GF-D8 (cell line): ENCODE results near the gene KCTD16.

Experiments
- DNase-seq: peaks from one replicate; lab custom pipeline; 2025; lab: John Stamatoyannopoulos, UW

The KCTD16 gene

DNA sequence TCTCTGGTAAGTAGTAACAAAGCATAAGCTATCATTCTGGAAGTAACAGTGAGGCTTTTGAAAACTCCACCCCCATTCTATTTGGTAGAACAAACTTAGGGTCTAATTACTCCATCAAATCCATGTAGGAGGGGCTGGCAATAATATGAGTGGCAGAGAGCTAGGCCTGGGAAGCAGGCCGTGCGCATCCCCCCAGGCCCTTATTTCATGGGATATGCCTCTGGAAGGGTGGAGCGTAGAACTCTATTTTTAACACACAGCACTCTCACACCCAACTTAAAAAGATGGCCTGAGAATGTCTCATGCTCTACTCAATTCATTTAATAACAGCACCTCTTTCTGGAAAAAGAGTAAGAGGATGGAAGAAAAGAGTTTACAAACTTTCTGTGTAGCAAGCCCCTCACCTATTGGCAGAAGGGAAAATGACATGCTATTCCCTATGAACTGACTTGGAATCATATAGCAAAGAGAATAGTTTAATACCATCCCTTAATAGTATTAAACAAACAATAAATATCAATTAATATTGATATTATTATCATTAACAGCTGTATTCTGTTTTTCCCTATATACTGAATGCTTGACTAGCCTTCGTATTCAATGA, 233.2 kb downstream of the KCTD16 start:
- no peak for DNase-seq

DNA sequence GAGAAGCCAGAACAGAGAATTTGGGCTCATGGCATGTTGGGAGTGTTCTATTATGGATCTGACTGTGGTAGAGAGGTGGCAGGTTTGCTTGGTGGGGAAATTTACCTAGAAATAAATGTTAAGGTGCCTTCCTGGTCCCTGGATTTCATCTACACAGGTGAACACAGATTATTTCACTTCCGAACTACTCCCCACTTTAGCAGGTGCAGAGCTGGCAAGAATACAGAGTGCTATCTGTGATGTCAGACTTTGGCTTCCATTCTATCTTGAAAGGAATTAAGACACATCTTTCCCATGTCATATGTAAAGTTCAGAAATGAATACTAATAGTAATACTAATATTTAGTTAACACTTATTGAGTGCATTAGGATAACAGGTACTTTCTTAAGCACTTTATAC, 234.0 kb downstream of the KCTD16 start:
- no peak for DNase-seq

DNA sequence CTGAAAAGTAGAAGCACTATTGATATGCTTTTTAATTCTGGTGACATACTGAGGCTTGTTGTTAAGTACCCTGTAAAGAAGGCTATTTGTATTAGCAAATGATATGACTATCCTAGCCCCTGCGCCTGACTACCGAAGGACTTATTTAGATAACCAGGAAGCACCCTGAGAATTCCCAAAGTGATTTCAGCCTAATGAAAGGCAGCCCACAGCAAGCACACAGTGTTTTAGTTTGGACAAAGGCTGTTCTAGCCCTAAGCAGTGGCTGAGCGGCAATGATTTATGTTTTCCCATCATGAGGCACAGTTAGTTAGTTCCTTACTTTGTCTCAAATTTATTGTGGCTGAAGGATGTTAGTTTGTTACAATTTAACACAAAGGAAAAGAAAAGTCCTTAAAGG, 235.3 kb downstream of the KCTD16 start:
- DNase-seq = no peak

DNA sequence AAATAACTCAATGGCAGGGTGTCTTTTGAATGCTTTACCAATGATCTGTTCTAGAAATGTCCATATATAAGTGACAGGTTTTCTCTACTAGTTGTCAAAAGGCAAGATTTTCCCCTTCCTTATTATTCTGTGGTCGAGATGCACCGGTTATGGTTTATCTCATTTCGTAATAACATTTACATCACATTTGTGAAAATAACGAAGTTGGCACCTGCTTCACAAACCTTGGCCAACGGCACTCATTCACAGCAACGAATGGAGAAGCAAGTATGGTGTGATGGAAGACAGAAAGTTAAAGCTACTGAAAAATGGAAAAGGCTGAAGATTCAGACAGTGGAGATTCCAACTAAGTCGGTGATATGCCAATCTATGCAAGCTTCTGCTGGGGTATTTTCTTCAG, 235.8 kb downstream of the KCTD16 start:
- no peak for DNase-seq

DNA sequence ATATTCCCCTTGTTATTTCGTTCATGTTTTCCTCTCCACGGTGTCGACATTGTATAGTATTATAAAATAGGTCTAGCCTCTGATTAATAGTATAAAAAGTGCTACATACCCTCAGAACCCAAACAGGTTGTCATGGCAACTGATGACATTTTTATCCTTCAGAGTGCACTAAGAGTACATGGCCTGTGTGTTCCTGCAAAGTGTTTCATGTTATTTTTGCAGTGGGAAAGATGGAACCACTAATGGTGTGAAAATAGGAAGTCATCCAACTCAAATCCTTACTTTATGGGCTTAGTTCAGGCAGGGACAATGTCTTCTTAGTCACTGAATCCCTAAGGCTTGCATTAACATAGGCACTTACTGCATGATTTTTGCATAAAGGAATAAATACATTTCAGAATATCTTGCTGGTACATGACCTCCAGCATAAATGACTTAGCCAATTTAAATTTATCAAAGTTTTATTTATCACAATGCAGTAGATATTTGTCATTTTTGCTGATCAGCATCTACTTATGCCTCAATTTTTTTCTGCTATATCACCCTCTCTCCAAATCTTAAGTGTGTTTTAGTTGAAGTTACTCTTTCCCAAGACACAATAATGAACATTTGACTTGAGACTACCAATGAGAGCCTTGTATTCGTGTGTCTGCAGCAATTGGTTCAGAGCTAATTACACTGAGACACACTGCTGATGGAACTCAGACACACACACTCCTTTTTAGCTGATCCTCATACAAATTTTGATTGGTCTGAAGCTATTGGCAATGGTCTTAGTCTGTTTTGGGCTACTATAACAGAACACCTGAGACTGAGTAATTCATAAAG, 243.7 kb downstream of the KCTD16 start:
- no peak for DNase-seq

DNA sequence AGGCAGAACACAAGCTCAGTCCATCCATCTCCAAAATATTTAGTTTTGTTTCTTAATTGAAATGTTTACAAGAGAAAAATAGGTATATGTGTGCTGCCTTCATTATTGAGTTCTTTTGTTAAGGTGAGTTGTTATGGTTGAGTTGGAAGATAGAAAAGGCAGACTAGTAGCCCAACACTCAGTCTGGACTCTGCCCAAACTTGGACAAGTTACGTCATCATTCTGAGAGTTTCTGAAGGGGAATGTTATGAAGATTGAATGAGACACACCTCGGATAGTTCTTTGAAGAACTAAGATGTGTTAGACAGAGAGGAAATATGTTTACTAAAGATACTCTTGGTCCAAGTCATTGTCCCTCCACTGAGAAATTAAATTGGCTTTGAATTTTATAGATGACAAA, 245.5 kb downstream of the KCTD16 start:
- DNase-seq = no peak

DNA sequence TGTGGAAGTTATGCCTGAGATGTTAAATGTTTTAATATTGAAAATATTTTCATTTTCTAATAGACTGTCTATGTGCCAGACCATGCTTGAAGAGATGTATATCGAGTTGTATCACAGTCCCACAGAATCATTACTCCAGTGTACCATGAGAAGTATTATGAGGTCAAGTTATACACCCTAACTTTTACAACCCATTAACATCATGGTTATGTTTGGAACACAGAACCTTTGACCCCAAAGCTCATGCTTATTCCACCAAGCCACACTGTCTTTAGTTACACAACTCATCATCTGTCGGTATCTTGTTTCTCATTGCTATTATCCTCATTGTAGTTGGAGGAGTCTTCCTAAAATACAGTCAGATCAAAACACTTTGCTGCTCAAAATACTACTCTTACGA, 248.0 kb downstream of the KCTD16 start:
- no peak for DNase-seq

DNA sequence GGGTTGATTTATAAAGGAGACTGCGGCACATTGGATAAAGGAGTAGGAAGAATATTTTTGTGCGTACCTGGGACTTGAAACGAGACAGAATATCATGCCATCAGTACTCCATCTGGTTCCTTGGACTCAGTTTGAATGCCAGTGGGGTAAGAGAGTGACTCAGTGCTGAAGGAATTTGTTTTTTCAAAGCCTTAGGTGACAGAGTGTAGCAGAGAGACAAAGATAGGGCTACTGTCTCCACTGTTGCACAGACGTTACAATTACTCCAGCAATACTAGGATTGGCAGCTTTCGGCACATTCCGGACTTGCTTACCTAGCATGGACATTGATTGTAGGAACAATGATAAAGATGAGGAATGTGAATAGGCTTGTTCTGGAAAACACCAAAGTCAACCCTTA, 250.7 kb downstream of the KCTD16 start:
- DNase-seq = no peak

DNA sequence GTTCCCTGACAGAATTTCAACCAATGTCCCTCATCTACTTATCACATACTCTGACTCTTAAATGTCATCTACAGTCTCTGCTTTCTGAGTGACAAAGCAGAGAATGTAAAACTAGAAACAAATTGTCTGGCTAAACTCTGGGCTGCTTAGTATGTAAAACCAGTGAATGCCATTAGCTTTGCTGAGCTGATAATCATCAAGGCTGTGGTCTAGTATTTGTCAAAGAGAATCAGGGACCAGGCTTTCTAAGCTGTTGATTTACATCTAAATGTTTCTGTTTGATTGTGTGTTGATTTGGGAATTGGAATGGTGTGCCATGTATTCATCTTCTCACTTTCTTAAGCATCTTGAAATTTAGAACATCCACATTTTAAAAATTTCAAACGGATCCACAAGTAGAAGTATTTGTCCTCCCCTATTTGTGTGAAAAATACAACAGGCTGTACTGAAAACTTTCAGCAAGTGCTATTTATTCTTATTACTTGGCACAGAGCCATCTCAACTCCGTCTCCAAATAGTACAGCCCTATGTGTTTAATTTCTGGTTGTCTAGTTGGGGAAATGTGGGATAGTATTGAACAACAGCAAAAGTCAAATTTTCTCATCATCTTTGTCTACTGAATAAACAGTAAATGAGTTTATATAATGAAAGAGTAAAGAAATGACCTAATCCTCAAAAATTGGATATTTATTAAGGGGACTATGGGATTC, 251.5 kb downstream of the KCTD16 start:
- no peak for DNase-seq

DNA sequence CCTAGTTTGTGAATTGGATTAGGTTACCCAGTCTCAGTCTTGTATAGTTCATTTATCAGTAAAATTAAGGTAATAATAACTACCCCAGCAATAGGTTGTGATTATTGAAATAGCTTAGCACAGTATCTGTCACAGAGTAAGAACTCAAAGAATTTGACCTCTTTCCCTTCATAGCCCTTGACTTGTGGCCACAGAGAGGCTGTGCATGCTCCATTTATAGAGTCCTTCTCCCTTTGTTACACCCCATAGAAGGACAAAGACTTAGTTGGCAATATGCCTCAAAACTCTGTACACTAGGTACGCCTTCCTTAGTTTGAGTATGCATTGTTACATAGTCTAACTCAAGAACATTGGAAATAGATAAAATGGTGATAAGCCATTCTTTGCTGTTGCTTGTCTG, 257.2 kb downstream of the KCTD16 start:
- no peak for DNase-seq

DNA sequence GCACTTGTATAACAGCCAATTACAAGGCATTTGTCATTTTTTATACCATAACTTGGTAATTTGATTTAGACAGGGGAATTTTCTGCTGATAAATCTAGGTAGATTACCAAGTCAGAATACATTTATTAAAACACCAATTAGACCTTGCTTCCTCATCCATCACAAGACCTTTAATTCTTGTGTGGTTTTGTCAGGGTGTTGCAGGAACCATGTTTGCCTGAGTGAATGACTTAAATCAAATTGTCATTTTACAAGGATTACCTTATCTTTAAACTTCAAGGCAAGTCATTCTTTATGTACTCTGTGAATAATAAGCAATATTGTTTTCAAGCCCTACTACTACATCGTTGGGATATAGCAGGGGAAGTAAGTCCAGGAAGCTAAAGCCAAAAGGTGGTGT, 257.7 kb downstream of the KCTD16 start:
- no peak for DNase-seq

DNA sequence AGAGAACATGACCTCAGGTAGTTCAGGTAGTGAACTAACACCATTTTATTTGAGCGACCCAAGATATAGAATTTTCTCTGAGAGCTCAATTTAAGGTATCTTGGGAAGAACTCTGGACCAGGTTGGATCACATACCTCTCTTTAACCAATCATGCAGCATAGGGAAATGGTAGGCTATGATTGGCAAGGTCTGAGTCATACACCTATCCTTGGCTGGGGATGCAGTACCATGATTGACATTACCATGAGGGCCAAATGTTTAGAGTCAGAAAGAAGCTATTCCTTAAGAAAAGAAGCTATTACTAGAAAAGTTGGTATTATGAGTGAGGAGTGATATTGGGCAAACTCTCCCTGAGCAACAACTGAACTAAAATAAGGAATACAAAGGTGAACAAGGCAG, 258.7 kb downstream of the KCTD16 start:
- DNase-seq = no peak

DNA sequence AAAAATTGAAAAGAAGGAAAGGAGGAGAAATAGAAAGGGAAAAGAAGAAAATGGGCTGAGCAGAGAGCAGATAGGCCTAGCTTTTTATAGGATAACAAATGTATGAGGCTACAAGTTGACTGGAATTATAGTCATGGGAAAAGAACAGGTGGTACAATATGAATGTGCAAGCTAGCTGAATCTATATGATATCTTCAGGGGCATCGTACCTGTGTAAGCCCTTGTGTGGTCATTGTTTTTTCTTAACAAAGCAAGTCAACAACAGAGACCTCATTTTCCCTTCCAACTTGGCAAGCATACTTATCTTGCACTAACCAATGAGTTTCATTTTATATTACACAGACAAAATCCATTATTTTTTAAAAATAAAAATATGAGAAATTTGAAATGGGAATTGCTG, 259.2 kb downstream of the KCTD16 start:
- no peak for DNase-seq

DNA sequence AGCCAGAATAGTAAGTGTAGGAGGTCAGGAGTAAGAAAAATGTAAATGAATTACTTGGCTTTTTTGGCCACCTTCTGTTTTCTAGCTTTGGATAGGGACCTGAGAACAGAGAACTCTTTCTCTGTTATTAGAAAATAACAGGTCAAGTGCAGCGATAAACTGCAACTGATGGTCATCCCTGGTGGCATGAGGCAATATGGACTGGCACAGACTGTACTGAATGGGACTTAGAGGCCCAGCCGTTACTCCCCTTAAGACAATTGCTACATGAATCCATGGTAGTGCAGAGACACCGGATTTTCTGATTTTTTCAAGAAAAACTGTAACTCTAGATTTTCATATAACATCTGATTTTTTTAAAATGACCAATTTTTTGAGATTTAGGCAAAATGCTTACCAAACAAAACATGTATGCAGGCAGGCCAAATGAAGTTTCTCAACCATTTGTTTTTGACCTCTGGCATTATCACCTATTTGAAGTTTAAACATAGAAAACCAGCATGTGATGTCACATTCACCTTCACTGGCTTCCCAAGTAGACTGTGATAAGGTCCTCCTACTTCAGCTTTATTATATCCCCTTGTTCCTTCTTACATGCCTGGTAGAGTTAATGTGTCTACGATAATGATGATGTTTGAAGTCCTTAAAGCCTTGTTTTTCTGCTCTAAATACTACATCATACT, 262.6 kb downstream of the KCTD16 start:
- DNase-seq = no peak

DNA sequence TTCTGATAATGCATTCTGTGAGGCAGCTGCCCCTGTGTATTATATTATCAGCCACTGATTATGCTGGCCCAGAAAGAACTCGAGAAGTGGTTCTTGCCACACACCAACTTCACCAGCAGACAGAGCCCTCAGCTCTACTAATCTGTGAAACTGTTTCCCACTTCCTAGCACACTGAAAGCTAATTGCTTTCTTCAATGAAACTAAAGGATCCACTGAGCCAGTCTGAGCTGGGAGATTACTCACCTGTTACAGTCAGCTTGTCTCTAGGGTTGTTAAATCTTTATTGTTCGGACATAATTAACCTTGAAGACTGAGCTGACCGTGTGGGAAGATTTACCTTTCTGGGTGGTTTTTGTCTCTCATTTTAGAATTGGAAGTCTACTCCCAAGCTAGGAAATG, 263.2 kb downstream of the KCTD16 start:
- no peak for DNase-seq

DNA sequence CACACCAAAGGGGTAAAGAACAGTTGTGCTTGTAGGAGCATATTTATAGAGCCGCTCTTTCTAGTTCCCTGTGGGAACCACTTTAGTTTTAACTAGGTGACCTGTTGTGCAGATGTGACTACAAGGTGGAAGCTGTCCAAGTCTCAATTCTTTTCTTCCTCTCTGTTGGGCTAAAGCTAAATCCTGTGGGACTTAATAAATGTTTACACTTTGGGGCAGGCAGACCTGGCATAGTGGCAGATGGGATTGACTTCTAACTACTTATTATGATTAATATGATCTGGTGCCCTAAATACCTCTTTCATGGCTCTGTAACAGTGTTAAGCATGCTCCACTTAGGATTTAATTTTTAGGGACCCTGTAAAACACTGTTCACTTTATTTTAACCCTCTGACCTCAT, 265.3 kb downstream of the KCTD16 start:
- DNase-seq = no peak

DNA sequence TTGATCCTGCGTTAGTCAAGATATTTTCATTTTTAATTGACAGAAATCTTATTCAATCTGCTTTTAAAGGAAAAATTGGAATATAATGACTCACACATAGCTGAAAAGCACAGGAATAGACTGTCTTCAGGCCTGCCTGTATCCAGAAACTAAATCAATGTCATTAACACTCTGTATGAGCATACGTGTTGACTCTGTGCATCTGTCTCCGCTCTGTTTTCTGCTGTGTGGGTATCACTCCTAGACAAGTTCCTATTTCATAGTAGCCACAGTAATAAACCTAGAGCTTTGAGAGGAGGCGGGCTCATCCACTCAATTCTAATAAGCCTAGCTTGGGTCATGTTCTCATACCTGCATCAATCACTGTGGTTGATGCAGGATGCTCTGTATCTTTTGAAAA, 267.6 kb downstream of the KCTD16 start:
- no peak for DNase-seq

DNA sequence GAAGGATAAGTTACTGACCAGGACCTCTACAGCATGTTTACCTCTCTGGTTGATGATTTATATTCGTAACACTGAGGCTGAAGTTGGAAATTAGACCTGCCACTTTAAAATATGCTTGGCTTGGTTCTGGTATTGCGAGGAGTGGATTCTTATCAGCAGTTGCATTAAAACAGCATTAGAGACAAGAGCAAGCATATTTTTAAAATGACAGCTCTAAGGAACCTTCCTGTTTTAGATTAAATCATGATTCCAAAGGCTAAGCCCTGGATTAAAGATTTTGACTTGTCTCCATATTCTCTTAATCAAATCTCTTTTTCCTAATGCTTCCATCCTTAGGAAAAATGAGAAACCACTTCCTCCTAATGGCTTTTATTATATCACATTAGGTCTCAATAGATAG, 277.8 kb downstream of the KCTD16 start:
- no peak for DNase-seq

DNA sequence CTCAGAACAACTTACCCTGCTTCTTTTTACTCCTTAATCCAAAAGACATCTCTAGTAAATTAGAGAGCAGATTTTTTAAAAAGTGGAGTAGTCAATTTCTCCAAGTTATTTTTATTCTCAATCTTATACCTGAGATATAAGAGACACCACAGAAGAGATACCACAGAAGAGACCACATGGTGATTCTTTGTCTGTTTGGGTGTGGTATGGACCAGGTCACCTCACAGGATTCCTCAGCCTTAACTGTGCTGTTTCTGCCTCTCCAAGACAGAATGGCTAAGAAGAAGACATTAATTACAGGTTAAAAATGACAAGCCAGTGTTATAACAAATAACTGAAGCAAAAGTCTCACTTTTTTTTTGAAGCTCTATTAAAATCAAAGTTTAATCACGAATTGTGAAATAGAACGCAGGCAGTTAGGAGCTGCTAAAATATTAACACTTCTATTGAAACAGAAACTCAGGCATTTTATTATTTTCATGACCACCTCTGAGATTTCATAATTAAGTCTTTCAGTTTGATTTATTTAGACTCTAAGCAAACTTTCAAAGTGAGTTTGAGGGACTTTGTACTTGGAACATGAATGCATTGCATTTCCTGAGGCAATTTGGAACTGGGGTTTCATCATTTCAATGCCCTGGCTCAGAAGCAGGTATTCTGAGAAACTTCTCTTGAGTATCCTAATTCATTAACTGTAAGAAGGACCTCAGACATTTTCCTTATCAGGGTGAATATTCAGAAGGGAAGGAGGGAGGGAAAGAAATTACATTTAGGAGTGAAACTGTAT, 280.7 kb downstream of the KCTD16 start:
- DNase-seq = no peak

DNA sequence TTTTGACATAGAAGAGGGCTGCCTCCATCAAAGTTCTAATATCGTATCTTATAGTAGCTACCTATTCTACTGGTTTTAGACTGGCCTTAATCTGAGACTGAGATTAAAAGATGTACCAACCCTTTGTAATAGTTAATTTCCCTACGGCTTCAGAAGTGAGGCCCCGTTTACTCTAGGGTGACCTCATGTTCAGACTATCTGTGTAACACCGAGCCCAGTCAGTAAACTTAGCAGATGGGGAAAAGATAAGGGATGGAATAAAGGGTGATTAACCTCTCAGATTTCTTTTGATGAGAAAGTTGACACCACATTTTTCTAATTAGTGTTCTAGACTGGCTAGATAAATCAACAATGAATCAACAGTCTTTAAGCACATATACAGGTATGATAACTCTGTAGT, 283.1 kb downstream of the KCTD16 start:
- no peak for DNase-seq

DNA sequence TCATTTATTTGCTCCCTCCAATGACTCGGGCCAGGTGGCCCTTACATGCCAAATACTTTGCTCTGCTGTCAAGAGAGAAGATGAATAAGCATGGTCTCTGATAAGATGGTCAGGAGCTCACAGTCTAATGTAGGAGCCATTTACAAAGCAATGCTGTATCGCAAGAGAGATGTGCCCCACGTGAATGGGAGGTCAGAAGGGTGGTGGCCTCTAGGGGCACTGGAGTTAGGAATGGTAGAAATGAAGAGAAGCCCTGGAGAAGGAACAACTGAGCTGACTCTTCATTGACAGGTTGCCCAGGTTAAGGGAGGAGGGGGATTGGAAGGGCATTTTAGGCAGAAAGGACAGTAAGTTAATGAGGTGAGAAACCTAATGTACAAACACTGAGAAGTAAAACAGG, 286.5 kb downstream of the KCTD16 start:
- no peak for DNase-seq

DNA sequence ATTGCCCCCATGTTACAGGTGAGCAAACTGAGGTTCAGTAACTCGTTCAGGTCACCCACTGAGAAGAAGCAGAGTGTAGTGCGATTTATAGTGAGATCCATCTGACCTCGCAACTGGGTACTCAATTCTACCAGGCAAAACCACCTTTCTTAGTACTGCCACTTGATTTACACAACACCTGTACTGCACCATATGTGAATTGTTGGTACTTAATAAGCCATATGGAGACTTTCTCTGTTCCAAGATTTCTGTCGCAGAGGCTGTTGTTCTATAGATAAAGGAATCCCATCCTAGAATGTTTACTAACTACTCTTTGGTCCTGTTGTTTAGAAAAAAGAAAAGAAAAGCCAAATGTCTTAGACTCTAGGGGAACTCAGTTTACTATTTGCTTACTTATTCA, 287.5 kb downstream of the KCTD16 start:
- no peak for DNase-seq
